ENCODE data around the gene PLEKHN1. TPM values are rescaled to one million over a fixed set of nuclear protein-coding genes. Genes with fewer than 3 reads are reported as not detected.

PLEKHN1 gene
- total and polyA plus RNA-seq, 3 experiments from 2014 or later, result 0.49 to 3.5 (median 2.7) TPM

- Mint-ChIP-seq H3K27me3 (peaks cover 0 to 4% of the 10 kb centered on the region in 2 donors), H3K9me3 (no peaks in the 10 kb centered on the region), H3K4me3 (peak overlapping the region in 5 of 7 donors; percentile 11 to 69 (median 37)), H3K4me1 (peaks cover 0 to 25% (median 4%) of the 10 kb centered on the region in 3 donors), H3K27ac (no peak overlapping the region), H3K36me3 (peaks cover 0 to 14% (median 0%) of the 10 kb centered on the region in 3 donors)
- H3K36me3 ChIP-seq (ENCODE audit: insufficient read depth, low read length), result no peaks in the 10 kb centered on the region
- CTCF ChIA-PET, result interaction anchor here (1.0 kb wide), 1 partner anchor 12 kb away, joined by 3 read pairs; no protein-coding TSS in a partner anchor
- POLR2A ChIA-PET, result interaction anchor here (0.5 kb wide), 1 partner anchor 20 kb away, joined by 3 read pairs; no protein-coding TSS in a partner anchor
- H3K27me3 ChIP-seq (ENCODE audit: insufficient read depth, low read length, poor library complexity, severe bottlenecking), result no peaks in the 10 kb centered on the region
- H3K27ac ChIP-seq (ENCODE audit: low read depth, low read length), result no peak overlapping the region
- H3K4me1 ChIP-seq (ENCODE audit: insufficient read depth, low read length), result peaks cover 15% of the 10 kb centered on the region
- H3K4me3 ChIP-seq (ENCODE audit: low read length), result no peak overlapping the region
- no peaks in the 10 kb centered on the region for H3K9me3 ChIP-seq (ENCODE audit: low read length)
- no peak for DNase-seq
Observed at GRCh38 chr1:963746-964525, 2.3 kb upstream of the PLEKHN1 start.

DNA sequence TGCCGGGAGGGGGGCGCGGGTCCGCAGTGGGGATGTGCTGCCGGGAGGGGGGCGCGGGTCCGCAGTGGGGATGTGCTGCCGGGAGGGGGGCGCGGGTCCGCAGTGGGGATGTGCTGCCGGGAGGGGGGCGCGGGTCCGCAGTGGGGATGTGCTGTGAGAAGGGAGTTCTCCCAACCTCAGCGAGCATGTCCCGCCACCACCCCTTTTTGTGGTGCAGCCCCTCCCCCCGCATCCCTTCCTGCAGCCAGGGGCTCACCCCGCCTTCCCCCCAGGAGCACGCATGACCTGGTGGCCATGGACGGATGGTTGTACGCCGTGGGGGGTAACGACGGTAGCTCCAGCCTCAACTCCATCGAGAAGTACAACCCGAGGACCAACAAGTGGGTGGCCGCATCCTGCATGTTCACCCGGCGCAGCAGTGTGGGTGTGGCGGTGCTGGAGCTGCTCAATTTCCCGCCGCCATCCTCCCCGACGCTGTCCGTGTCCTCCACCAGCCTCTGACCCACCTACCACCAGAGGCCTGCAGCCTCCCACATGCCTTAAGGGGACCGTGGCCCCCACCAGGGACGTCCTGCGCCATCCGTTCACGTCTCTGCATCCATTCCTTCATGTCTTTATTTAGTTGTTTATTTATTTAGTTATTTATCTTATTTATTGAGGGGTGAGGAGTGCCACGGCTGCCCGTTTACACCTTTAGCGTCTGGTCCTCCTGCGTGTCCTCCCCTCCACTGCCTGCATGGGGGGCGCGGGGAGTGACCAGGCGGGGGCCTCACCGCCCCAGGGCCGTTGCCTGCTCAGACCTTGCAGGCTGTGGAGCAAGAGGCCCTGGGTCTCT, 1.4 kb upstream of the PLEKHN1 start:
- peak overlapping the region in 1 of 8 donors; percentile 23 for H3K27ac Mint-ChIP-seq
- Histone ChIP-seq H3K27ac (ENCODE audit: low read depth, low read length) (no peak overlapping the region), H3K27me3 (ENCODE audit: insufficient read depth, low read length, poor library complexity, severe bottlenecking) (no peaks in the 10 kb centered on the region), H3K9me3 (ENCODE audit: low read length) (no peaks in the 10 kb centered on the region), H3K4me1 (ENCODE audit: insufficient read depth, low read length) (peaks cover 15% of the 10 kb centered on the region), H3K36me3 (ENCODE audit: insufficient read depth, low read length) (no peaks in the 10 kb centered on the region), H3K4me3 (ENCODE audit: low read length) (no peak overlapping the region)
- H3K27me3 Mint-ChIP-seq, result peaks cover 3 to 4% of the 10 kb centered on the region in 2 donors
- ChIA-PET POLR2A (no interaction called here), CTCF (no interaction called here)
- no peaks in the 10 kb centered on the region for H3K9me3 Mint-ChIP-seq
- peaks cover 0 to 22% (median 3%) of the 10 kb centered on the region in 3 donors for H3K4me1 Mint-ChIP-seq
- peak overlapping the region in 2 of 7 donors; percentile 63 to 88 for H3K4me3 Mint-ChIP-seq
- H3K36me3 Mint-ChIP-seq, result peaks cover 0 to 12% (median 0%) of the 10 kb centered on the region in 3 donors
- no peak for DNase-seq

DNA sequence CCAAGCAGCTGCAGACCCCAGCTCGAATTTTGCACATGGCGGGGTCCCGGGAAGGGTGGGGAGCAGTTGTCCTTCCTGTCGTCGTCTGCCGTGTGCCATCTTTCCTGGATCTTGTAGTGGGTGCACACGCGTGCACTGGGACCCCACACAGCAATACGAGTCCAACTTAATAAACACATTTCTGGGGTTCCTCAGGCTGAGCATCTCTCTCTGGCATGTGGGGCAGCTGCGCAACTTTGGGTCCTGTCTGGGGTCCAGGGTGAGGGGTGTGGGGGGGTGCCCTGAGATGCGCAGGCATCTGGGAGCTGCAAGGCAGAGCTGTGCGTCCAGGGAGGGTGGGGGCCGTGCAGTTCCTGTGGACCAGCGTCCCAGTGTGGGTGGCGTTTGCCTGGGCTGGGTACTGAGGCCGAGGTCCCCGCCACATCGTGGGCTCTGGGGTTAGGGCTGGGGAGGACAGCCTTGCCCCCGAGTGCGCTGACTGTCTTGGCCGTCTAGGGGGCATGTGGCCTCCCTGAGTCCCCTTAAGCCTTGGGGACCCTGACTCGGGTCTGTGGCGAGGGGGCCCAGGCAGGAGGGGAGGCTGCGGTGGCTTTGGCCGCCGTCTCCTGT, 652 bp upstream of the PLEKHN1 start:
- CTCF ChIA-PET, result no interaction called here
- DNase-seq, result no peak
- Mint-ChIP-seq H3K9me3 (no peaks in the 10 kb centered on the region), H3K4me1 (peaks cover 0 to 22% (median 3%) of the 10 kb centered on the region in 3 donors), H3K27ac (peak overlapping the region in 3 of 8 donors; percentile 23 to 51 (median 35)), H3K27me3 (peaks cover 3 to 4% of the 10 kb centered on the region in 2 donors), H3K4me3 (peak overlapping the region in 5 of 7 donors; percentile 28 to 63 (median 54)), H3K36me3 (peaks cover 0 to 12% (median 0%) of the 10 kb centered on the region in 3 donors)
- no peaks in the 10 kb centered on the region for H3K36me3 ChIP-seq (ENCODE audit: insufficient read depth, low read length)
- no peak overlapping the region for H3K4me3 ChIP-seq (ENCODE audit: low read length)
- POLR2A ChIA-PET, result no interaction called here
- no peaks in the 10 kb centered on the region for H3K9me3 ChIP-seq (ENCODE audit: low read length)
- H3K4me1 ChIP-seq (ENCODE audit: insufficient read depth, low read length), result peaks cover 12% of the 10 kb centered on the region
- peak overlapping the region; percentile 51 for H3K27ac ChIP-seq (ENCODE audit: low read depth, low read length)
- H3K27me3 ChIP-seq (ENCODE audit: insufficient read depth, low read length, poor library complexity, severe bottlenecking), result no peaks in the 10 kb centered on the region

DNA sequence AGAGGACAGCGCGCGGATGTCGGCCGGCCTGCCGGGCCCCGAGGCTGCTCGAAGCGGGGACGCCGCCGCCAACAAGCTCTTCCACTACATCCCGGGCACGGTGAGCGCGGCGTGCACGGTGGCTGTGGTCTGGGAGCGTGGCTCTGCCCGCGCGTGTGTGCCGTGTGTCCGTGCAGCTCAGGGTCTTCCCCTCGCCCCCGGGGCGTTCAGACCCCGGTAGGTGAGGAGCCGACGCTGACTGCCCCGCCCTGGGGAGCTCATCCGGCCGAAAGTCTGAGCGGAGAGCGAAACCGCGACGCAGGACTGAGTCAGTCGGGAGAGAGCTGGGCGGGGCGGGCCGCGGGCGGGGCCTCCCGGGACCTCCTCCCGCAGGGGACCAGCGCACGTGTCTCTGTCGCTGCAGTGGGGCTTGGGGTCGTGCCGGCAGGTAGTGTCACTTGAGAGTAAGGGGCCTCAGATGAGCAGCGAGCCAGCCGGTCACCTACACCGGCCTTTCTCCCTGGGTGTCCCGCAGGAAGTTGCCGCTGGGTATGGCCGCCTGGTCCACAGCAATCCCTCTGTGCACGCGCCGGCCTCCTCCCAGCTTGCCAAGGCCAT, 520 bp downstream of the PLEKHN1 start:
- DNase-seq, result peak; percentile 53 to 84 (median 68)
- Mint-ChIP-seq H3K36me3 (peaks cover 0 to 12% (median 0%) of the 10 kb centered on the region in 3 donors), H3K9me3 (no peaks in the 10 kb centered on the region), H3K27me3 (peaks cover 3 to 4% of the 10 kb centered on the region in 2 donors), H3K4me3 (peak overlapping the region; percentile 73 to 89 (median 81)), H3K27ac (peak overlapping the region in 3 of 8 donors; percentile 68 to 78 (median 72)), H3K4me1 (peaks cover 0 to 22% (median 3%) of the 10 kb centered on the region in 3 donors)
- CTCF ChIA-PET, result interaction anchor here (1.1 to 1.3 kb wide), 5 partner anchors 9 to 97 kb away, joined by 3 to 5 read pairs (median 4); no protein-coding TSS in a partner anchor
- Histone ChIP-seq H3K4me1 (ENCODE audit: insufficient read depth, low read length) (peaks cover 6% of the 10 kb centered on the region), H3K27me3 (ENCODE audit: insufficient read depth, low read length, poor library complexity, severe bottlenecking) (peaks cover 5% of the 10 kb centered on the region), H3K9me3 (ENCODE audit: low read length) (no peaks in the 10 kb centered on the region), H3K4me3 (ENCODE audit: low read length) (peak overlapping the region; percentile 71), H3K27ac (ENCODE audit: low read depth, low read length) (peak overlapping the region; percentile 51), H3K36me3 (ENCODE audit: insufficient read depth, low read length) (no peaks in the 10 kb centered on the region)
- POLR2A ChIA-PET, result interaction anchor here (0.6 kb wide), 2 partner anchors 36 to 1619 kb away, joined by 3 read pairs; no protein-coding TSS in a partner anchor

- peak overlapping the region in 4 of 7 donors; percentile 20 to 88 (median 70) for H3K4me3 Mint-ChIP-seq
Observed at GRCh38 chr1:967466-968343, 1.4 kb downstream of the PLEKHN1 start.

DNA sequence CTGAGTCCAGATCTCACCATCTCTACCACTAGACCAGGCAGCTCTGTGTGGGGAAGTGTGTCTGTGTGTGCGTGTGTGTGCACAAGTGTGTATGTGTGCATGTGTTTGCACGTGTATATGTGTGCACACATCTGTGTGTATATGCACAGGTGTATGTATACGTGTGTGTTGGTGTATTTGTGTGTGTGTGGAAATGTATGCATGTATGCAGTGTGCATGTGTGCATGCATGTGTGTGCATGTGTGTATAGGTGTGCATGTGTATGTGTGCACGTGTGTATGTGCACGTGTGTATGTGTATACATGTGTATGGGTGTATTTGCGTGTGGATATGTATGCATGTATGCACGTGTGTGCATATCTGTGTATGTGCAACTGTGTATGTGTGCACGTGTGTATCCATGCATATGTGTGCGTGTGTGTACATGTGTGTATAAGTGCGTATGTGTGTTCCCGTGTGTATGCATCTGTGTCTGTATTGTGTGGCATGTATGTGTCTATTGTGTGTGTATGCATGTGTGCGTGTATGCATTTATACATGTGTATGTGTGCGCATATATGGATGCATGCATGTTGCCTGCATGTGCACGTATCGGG, 3.1 kb downstream of the PLEKHN1 start:
- Histone ChIP-seq H3K36me3 (ENCODE audit: insufficient read depth, low read length) (no peaks in the 10 kb centered on the region), H3K27ac (ENCODE audit: low read depth, low read length) (no peak overlapping the region), H3K27me3 (ENCODE audit: insufficient read depth, low read length, poor library complexity, severe bottlenecking) (peaks cover 6% of the 10 kb centered on the region), H3K4me1 (ENCODE audit: insufficient read depth, low read length) (peaks cover 6% of the 10 kb centered on the region), H3K9me3 (ENCODE audit: low read length) (no peaks in the 10 kb centered on the region), H3K4me3 (ENCODE audit: low read length) (no peak overlapping the region)
- no peak for DNase-seq
- Mint-ChIP-seq H3K9me3 (no peaks in the 10 kb centered on the region), H3K4me3 (peak overlapping the region in 2 of 7 donors; percentile 24 to 68), H3K4me1 (peaks cover 0 to 19% (median 0%) of the 10 kb centered on the region in 3 donors), H3K27me3 (peaks cover 4 to 7% of the 10 kb centered on the region in 2 donors), H3K36me3 (peaks cover 0 to 1% (median 0%) of the 10 kb centered on the region in 3 donors), H3K27ac (no peak overlapping the region)
- ChIA-PET CTCF (no interaction called here), POLR2A (no interaction called here)

More at GRCh38 chr1:967466-968343, 1.4 kb downstream of the PLEKHN1 start:
- Mint-ChIP-seq H3K4me1 (peaks cover 0 to 19% (median 0%) of the 10 kb centered on the region in 3 donors), H3K27me3 (peaks cover 3 to 4% of the 10 kb centered on the region in 2 donors), H3K9me3 (no peaks in the 10 kb centered on the region), H3K27ac (no peak overlapping the region), H3K36me3 (peaks cover 0 to 10% (median 0%) of the 10 kb centered on the region in 3 donors)
- no peak overlapping the region for H3K4me3 ChIP-seq (ENCODE audit: low read length)
- CTCF ChIA-PET, result interaction anchor here (1.2 to 1.3 kb wide), 4 partner anchors 8 to 96 kb away, joined by 3 to 5 read pairs (median 4); no protein-coding TSS in a partner anchor
- H3K4me1 ChIP-seq (ENCODE audit: insufficient read depth, low read length), result peaks cover 6% of the 10 kb centered on the region
- no peak for DNase-seq
- no peaks in the 10 kb centered on the region for H3K9me3 ChIP-seq (ENCODE audit: low read length)
- H3K27ac ChIP-seq (ENCODE audit: low read depth, low read length), result no peak overlapping the region
- POLR2A ChIA-PET, result interaction anchor here (0.6 kb wide), 2 partner anchors 35 to 1618 kb away, joined by 3 read pairs; no protein-coding TSS in a partner anchor
- no peaks in the 10 kb centered on the region for H3K36me3 ChIP-seq (ENCODE audit: insufficient read depth, low read length)
- H3K27me3 ChIP-seq (ENCODE audit: insufficient read depth, low read length, poor library complexity, severe bottlenecking), result peaks cover 6% of the 10 kb centered on the region

Data from CD8-positive, alpha-beta memory T cell (primary cell).